Kidney epithelial cell (primary cell): ENCODE data around the gene GAPVD1. TPM values are rescaled to one million over a fixed set of nuclear protein-coding genes. Genes with fewer than 3 reads are reported as not detected.
A peak's percentile ranks its signal among the peaks of the same experiment; 100 is the strongest.
"Not testable (repeated sequence)": the region's sequence is repeated elsewhere in the genome, so short reads cannot be mapped to it uniquely, and the experiment has no call there.

Experiments
- DNase-seq: peaks from one replicate; pipeline ENCODE4 v3.0.0-alpha.2; 2010; ENCODE audit warnings: low read depth
- H3K27me3 ChIP-seq: 2 replicates; pipeline ENCODE4 v1.6.0; 2011; ENCODE audit warnings: low read length; ENCODE audit not compliant: control insufficient read depth, insufficient read depth
- H3K36me3 ChIP-seq: 2 replicates; pipeline ENCODE4 v1.5.1; 2011; ENCODE audit warnings: low read length; ENCODE audit not compliant: control insufficient read depth, insufficient read depth
- H3K4me3 ChIP-seq: 2 replicates; pipeline ENCODE4 v1.5.1; 2011; ENCODE audit warnings: low read depth, mild to moderate bottlenecking, control low read depth, low read length
- CTCF ChIP-seq: IDR thresholded peaks from 2 replicates; pipeline ENCODE4 v1.5.1; 2011; ENCODE audit warnings: mild to moderate bottlenecking, moderate library complexity, low read length, control low read depth, inconsistent platforms; ENCODE audit not compliant: insufficient read depth, poor library complexity, severe bottlenecking
- total RNA-seq: library from RNA; depleted of rRNA; stranded (reverse); fragments of >200 nt; gene quantifications from 2 replicates; pipeline ENCODE4 v1.2.3, GENCODE V29; 2015

The GAPVD1 gene
- 30.4 and 36.7 TPM in 2 replicates for total RNA-seq

GRCh38 chr9:125261501-125262293 is at the start of gene GAPVD1:
TSS of gene GAPVD1 (plus strand) at chr9:125261826. CDS start at chr9:125298922, 37,096 bp downstream.
- Histone ChIP-seq H3K36me3 (no peaks in the 10 kb centered on the region), H3K4me3 (peak within 1 kb of the TSS; percentile 95), H3K27me3 (no peaks in the 10 kb centered on the region)
- TF ChIP-seq CTCF: no peak
- peak; percentile 65 for DNase-seq

GRCh38 chr9:125214186-125214585 is 47.4 kb upstream of the GAPVD1 start:
- no peaks in the 10 kb centered on the region for H3K36me3 ChIP-seq
- no peak overlapping the region for H3K4me3 ChIP-seq
- no peak for DNase-seq
- no peak for TF ChIP-seq CTCF
- H3K27me3 ChIP-seq: no peaks in the 10 kb centered on the region

- no peak for DNase-seq
- H3K36me3 ChIP-seq: no peaks in the 10 kb centered on the region
- TF ChIP-seq CTCF: no peak
- no peak overlapping the region for H3K4me3 ChIP-seq
- H3K27me3 ChIP-seq: no peaks in the 10 kb centered on the region
These were observed 43.0 kb upstream of the GAPVD1 start for GRCh38 chr9:125218621-125219020.

GRCh38 chr9:125224858-125225257 is 36.8 kb upstream of the GAPVD1 start:
- not testable (repeated sequence) for H3K27me3 ChIP-seq

GRCh38 chr9:125227761-125228160 is 33.9 kb upstream of the GAPVD1 start:
- no peak for DNase-seq

More at GRCh38 chr9:125224858-125225257, 36.8 kb upstream of the GAPVD1 start:
- not testable (repeated sequence) for H3K4me3 ChIP-seq, H3K36me3 ChIP-seq, DNase-seq

GRCh38 chr9:125233678-125234077 is 27.9 kb upstream of the GAPVD1 start:
- TF ChIP-seq CTCF: no peak
- Histone ChIP-seq H3K27me3 (no peaks in the 10 kb centered on the region), H3K36me3 (peaks cover 1% of the 10 kb centered on the region), H3K4me3 (no peak overlapping the region)
- peak; percentile 96 for DNase-seq

More at GRCh38 chr9:125227761-125228160, 33.9 kb upstream of the GAPVD1 start:
- Histone ChIP-seq H3K4me3 (no peak overlapping the region), H3K36me3 (no peaks in the 10 kb centered on the region), H3K27me3 (no peaks in the 10 kb centered on the region)
- no peak for TF ChIP-seq CTCF

GRCh38 chr9:125234099-125234498 is 27.5 kb upstream of the GAPVD1 start:
- not testable (repeated sequence) for H3K27me3 ChIP-seq, H3K4me3 ChIP-seq, DNase-seq, H3K36me3 ChIP-seq
